Endothelial cell of umbilical vein (primary cell): ENCODE data around the gene PLPP7. TPM values are rescaled to one million over a fixed set of nuclear protein-coding genes. Genes with fewer than 3 reads are reported as not detected.
A peak's percentile ranks its signal among the peaks of the same experiment; 100 is the strongest.

Source experiments
- BruUV-seq: library from RNA; stranded (reverse); fragments of 400-500 nt; replicated peaks from 2 replicates; lab custom pipeline; 2021; lab: Mats Ljungman, UMichigan
- CTCF ChIA-PET: fragments of 300-600, 350-600 bp; sonication (Branson Sonifier 250); formaldehyde crosslinking; loops from one replicate; lab custom pipeline; 2021; ENCODE audit warnings: antibody characterized with exemption, inconsistent platforms; lab: Charles Lee
- POLR2A ChIA-PET: fragments of 300-600, 350-600 bp; sonication (Branson Sonifier 250); formaldehyde crosslinking; loops from one replicate; lab custom pipeline; 2021; ENCODE audit warnings: antibody characterized with exemption, inconsistent platforms; lab: Charles Lee
- DNase-seq: peaks from one replicate; pipeline ENCODE4 v3.0.0-alpha.2; 2011; ENCODE audit warnings: low read depth, low spot score
- FAIRE-seq: peaks from 2 replicates; lab custom pipeline; 2011; peaks lifted over from hg19 to GRCh38; lab: Jason Lieb, UNC
- H2AFZ ChIP-seq: 2 replicates; pipeline ENCODE4 v1.6.0; 2012; ENCODE audit warnings: low read depth, low read length, control low read depth, inconsistent platforms
- H3K27ac ChIP-seq: 2 replicates; pipeline ENCODE4 v1.5.1; 2011; ENCODE audit warnings: low read depth, mild to moderate bottlenecking, control low read depth, low read length, moderate library complexity; ENCODE audit not compliant: insufficient read depth
- H3K27me3 ChIP-seq, 2 experiments: 2 replicates each; pipeline versions ENCODE4 v1.6.0 to v1.6.1; 2011; ENCODE audit warnings: low read length in 2 of 2, mixed read lengths in 1 of 2; ENCODE audit not compliant: control insufficient read depth in 2 of 2, insufficient read depth in 2 of 2
- H3K36me3 ChIP-seq, 2 experiments: 2 replicates in 1 of 2; 3 replicates in 1 of 2; pipeline ENCODE4 v1.5.1; 2011; ENCODE audit warnings: low read length in 2 of 2, mild to moderate bottlenecking in 1 of 2, moderate library complexity in 1 of 2; ENCODE audit not compliant: control insufficient read depth in 2 of 2, insufficient read depth in 2 of 2; ENCODE audit errors: extremely low read depth in 1 of 2
- H3K4me1 ChIP-seq: 3 replicates; pipeline ENCODE4 v1.5.1; 2011; ENCODE audit warnings: mild to moderate bottlenecking, low read length; ENCODE audit not compliant: control insufficient read depth, insufficient read depth; ENCODE audit errors: extremely low read depth
- H3K4me2 ChIP-seq: 2 replicates; pipeline ENCODE4 v1.6.1; 2011; ENCODE audit warnings: low read length, control low read depth, mixed read lengths; ENCODE audit not compliant: insufficient read depth
- H3K4me3 ChIP-seq, 3 experiments: fragments of 200-600 bp in 1 of 3; sonication (generic), shearing (Covaris generic) in 1 of 3; replicated peaks in 1 of 3; 2 replicates each; pipeline ENCODE4 v1.5.1; 2011 to 2016; ENCODE audit warnings: control low read depth in 3 of 3, low read length in 3 of 3, mild to moderate bottlenecking in 2 of 3, inconsistent platforms in 1 of 3, low read depth in 1 of 3, moderate library complexity in 1 of 3; ENCODE audit not compliant: insufficient read depth in 1 of 3
- H3K79me2 ChIP-seq: 2 replicates; pipeline ENCODE4 v1.6.0; 2012; ENCODE audit warnings: low read length, inconsistent platforms; ENCODE audit not compliant: control insufficient read depth, insufficient read depth
- H3K9ac ChIP-seq: replicated peaks from 2 replicates; pipeline ENCODE3; 2011; ENCODE audit warnings: low read length, control low read depth; ENCODE audit not compliant: insufficient read depth; ENCODE audit errors: extremely low read depth
- H3K9me1 ChIP-seq: replicated peaks from 3 replicates; pipeline ENCODE4 v1.6.0; 2011; ENCODE audit warnings: mild to moderate bottlenecking, low read length; ENCODE audit not compliant: control insufficient read depth, insufficient read depth; ENCODE audit errors: extremely low read depth
- H3K9me3 ChIP-seq: replicated peaks from 2 replicates; pipeline ENCODE4 v1.5.1; 2012; ENCODE audit warnings: low read length, inconsistent platforms; ENCODE audit not compliant: control insufficient read depth, insufficient read depth
- H4K20me1 ChIP-seq: replicated peaks from 2 replicates; pipeline ENCODE3; 2011; ENCODE audit warnings: mild to moderate bottlenecking, low read length; ENCODE audit not compliant: control insufficient read depth, insufficient read depth; ENCODE audit errors: extremely low read depth
- EZH2 ChIP-seq: IDR thresholded peaks from 2 replicates; pipeline ENCODE4 v1.6.1; 2012; ENCODE audit warnings: borderline replicate concordance, low read depth, mild to moderate bottlenecking, moderate library complexity, low read length, inconsistent platforms; ENCODE audit not compliant: severe bottlenecking
- FOS ChIP-seq: IDR thresholded peaks from 2 replicates; pipeline ENCODE4 v1.6.1; 2011; ENCODE audit warnings: mild to moderate bottlenecking, low read length, moderate library complexity, borderline replicate concordance; ENCODE audit not compliant: insufficient read depth
- GATA2 ChIP-seq: IDR thresholded peaks from 2 replicates; pipeline ENCODE4 v1.7.0; 2011; ENCODE audit warnings: low read depth, mild to moderate bottlenecking, moderate library complexity, mixed read lengths, low read length; ENCODE audit not compliant: insufficient read length, insufficient read depth
- JUN ChIP-seq: IDR thresholded peaks from 2 replicates; pipeline ENCODE4 v1.6.1; 2011; ENCODE audit warnings: borderline replicate concordance, low read depth; ENCODE audit not compliant: insufficient read length, insufficient read depth
- MYC ChIP-seq: IDR thresholded peaks from one replicate; pipeline ENCODE4 v1.6.1; 2011; ENCODE audit warnings: mild to moderate bottlenecking, low read depth, low read length
- POLR2A ChIP-seq: IDR thresholded peaks from 2 replicates; pipeline ENCODE4 v1.6.1; 2012; ENCODE audit warnings: low read depth, mild to moderate bottlenecking, control low read depth, low read length
- POLR2AphosphoS5 ChIP-seq: IDR thresholded peaks from 2 replicates; pipeline ENCODE4 v1.6.1; 2012; ENCODE audit warnings: low read depth, mild to moderate bottlenecking, control low read depth, low read length, moderate library complexity; ENCODE audit not compliant: insufficient read depth
- dilution Hi-C: fragments of 300-500 bp; cut with MboI; formaldehyde crosslinking; loops from one replicate; pipeline ENCODE4 v1.15.0; 2019; ENCODE audit warnings: low sequenced_read_pairs; ENCODE audit not compliant: extremely low pct_ligation_motif_present
- intact Hi-C: fragments of 100-400 bp; cut with micrococcal nuclease; formaldehyde crosslinking; loops from one replicate; pipeline ENCODE4 v1.10.0; 2022
- polyA plus RNA-seq, 4 experiments: library from polyadenylated mRNA; depleted of rRNA in 3 of 4; stranded (reverse) in 3 of 4; unstranded in 1 of 4; fragments of >200 nt; gene quantifications; 2 replicates each; pipeline versions ENCODE4 v1.2.1 to v1.2.3, GENCODE V29; 2011 to 2012; ENCODE audit warnings: missing spikeins in 1 of 4
- total RNA-seq: library from RNA; stranded (reverse); gene quantifications from 2 replicates; pipeline ENCODE4 v1.2.3, GENCODE V29; 2021
- TF ChIP-seq, protein P1 (sequence below): IDR thresholded peaks from 2 replicates; pipeline ENCODE4 v1.6.1; 2011; ENCODE audit not compliant: insufficient read depth, insufficient read length
- TF ChIP-seq, protein P2 (sequence below), 2 donors: IDR thresholded peaks; 1 replicate in 1 of 2; 2 replicates in 1 of 2; pipeline ENCODE4 v1.5.1; 2011; ENCODE audit warnings: low read length in 2 of 2, mild to moderate bottlenecking in 2 of 2, moderate library complexity in 2 of 2, control low read depth in 1 of 2, inconsistent platforms in 1 of 2, low read depth in 1 of 2; ENCODE audit not compliant: insufficient read depth in 1 of 2; ENCODE audit errors: extremely low read depth in 1 of 2

PLPP7 gene
- total and polyA plus RNA-seq, 2 donors (not counting 3 experiments of a cell fraction or from before 2014, with no cell fraction given): 2.1 to 2.7 TPM

DNA sequence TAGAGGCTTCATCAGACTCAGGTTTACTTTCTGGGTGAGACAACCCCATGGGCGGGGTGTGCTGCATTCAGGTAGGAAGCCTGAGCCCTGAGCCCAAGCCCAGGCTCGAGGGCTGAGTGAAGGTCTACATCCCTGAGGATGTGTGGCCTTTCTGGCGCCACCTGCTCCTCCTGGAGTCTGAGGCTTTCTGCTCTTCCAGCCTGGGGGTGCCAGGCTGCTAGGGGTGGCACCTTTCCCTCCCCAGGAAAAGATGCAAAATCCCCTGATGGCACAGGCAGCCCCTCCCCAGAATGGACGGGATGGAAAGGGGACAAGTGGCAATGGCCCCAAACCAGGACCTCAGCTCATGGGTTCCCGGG, 60.0 kb downstream of the PLPP7 start:
- intact Hi-C loops: no loop called here
- FAIRE-seq: no peak
- ChIA-PET POLR2A (interaction anchor here (0.6 kb wide), 1 partner anchor 391 kb away, joined by 3 read pairs; no protein-coding TSS in a partner anchor), CTCF (interaction anchor here (0.8 to 2.5 kb wide), 35 partner anchors 9 to 401 kb away, joined by 3 to 35 read pairs (median 5); partner anchors contain the start of genes POMT1 and PRRT1B)
- TF ChIP-seq MYC (no peak), EZH2 (no peak), FOS (no peak), POLR2AphosphoS5 (no peak), GATA2 (no peak), POLR2A (no peak), JUN (no peak)
- TF ChIP-seq, protein P1, sequence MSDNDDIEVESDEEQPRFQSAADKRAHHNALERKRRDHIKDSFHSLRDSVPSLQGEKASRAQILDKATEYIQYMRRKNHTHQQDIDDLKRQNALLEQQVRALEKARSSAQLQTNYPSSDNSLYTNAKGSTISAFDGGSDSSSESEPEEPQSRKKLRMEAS: no peak
- TF ChIP-seq, protein P2, sequence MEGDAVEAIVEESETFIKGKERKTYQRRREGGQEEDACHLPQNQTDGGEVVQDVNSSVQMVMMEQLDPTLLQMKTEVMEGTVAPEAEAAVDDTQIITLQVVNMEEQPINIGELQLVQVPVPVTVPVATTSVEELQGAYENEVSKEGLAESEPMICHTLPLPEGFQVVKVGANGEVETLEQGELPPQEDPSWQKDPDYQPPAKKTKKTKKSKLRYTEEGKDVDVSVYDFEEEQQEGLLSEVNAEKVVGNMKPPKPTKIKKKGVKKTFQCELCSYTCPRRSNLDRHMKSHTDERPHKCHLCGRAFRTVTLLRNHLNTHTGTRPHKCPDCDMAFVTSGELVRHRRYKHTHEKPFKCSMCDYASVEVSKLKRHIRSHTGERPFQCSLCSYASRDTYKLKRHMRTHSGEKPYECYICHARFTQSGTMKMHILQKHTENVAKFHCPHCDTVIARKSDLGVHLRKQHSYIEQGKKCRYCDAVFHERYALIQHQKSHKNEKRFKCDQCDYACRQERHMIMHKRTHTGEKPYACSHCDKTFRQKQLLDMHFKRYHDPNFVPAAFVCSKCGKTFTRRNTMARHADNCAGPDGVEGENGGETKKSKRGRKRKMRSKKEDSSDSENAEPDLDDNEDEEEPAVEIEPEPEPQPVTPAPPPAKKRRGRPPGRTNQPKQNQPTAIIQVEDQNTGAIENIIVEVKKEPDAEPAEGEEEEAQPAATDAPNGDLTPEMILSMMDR (IDR thresholded peaks at IDR 0.05; ENCODE audit: extremely low read depth in 1 of 2, insufficient read depth in 1 of 2, low read depth in 1 of 2, low read length in 2 of 2): no peak
- H2AFZ ChIP-seq: peak overlapping the region; percentile 87
- H3K27me3 ChIP-seq: no peaks in the 10 kb centered on the region
- no peaks in the 10 kb centered on the region for H3K79me2 ChIP-seq
- H4K20me1 ChIP-seq: no peaks in the 10 kb centered on the region
- no peaks in the 10 kb centered on the region for H3K9me1 ChIP-seq
- H3K36me3 ChIP-seq: no peaks in the 10 kb centered on the region
- no peaks in the 10 kb centered on the region for H3K9me3 ChIP-seq
- DNase-seq: no peak
- dilution Hi-C loops: no loop called here
- no peak overlapping the region for H3K4me3 ChIP-seq
- H3K4me2 ChIP-seq: peak overlapping the region; percentile 33
- BruUV-seq: no TSS peak
- peaks cover 2% of the 10 kb centered on the region for H3K4me1 ChIP-seq
- no peak overlapping the region for H3K9ac ChIP-seq
- no peak overlapping the region for H3K27ac ChIP-seq
